ENCODE results near the gene WDR59. TPM values are rescaled to one million over a fixed set of nuclear protein-coding genes. Genes with fewer than 3 reads are reported as not detected.

Gene WDR59
- total and polyA plus RNA-seq, 4 donors, result 11.2 to 60.1 (median 32.0) TPM

DNA sequence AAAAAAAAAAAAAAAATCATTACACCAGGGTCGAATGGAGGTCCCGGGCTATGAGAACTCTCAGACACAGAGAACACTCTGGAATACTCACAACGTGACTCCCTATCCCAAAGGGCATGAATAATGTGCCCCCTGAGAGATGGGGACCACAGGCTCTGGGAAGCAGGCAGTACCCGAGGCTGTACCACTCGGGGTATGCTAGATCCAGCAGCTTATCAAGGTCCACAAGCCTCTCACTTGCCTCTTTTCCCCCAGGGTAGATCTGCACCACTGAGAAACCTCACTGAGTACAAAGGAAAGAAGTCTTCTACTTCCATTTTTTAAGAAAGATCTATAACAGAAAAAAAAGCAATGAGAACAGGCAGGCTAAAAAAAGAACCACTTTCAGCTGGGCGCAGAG is 40.5 kb downstream of the WDR59 start:
- H3K9me3 ChIP-seq (ENCODE audit: control insufficient read depth in 4 of 4, insufficient read depth in 3 of 4, low read length in 3 of 4), result no peaks in the 10 kb centered on the region
- H3K4me3 ChIP-seq, result no peak overlapping the region
- no peak overlapping the region for H3K9ac ChIP-seq (ENCODE audit: insufficient read depth in 1 of 2, low read length in 2 of 2)
- H3K36me3 ChIP-seq (ENCODE audit: control insufficient read depth in 4 of 4, insufficient read depth in 4 of 4, low read length in 4 of 4), result peaks cover 29 to 41% (median 36%) of the 10 kb centered on the region in 4 donors
- 95% methylated on average over 6 of the region's 6 CpGs for WGBS, 2 donors
- H3K27me3 ChIP-seq (ENCODE audit: control insufficient read depth in 3 of 3, insufficient read depth in 3 of 3, low read length in 2 of 3), result no peaks in the 10 kb centered on the region
- no peak overlapping the region for H3K27ac ChIP-seq (ENCODE audit: low read depth in 1 of 2, low read length in 1 of 2)
- ATAC-seq (ENCODE audit: insufficient read depth, low FRiP score) (no peak), DNase-seq (no peak)
- peaks cover 0 to 5% (median 0%) of the 10 kb centered on the region in 5 donors for H3K4me1 ChIP-seq (ENCODE audit: control insufficient read depth in 5 of 5, insufficient read depth in 5 of 5, low read length in 5 of 5)
- TF ChIP-seq, protein P1, sequence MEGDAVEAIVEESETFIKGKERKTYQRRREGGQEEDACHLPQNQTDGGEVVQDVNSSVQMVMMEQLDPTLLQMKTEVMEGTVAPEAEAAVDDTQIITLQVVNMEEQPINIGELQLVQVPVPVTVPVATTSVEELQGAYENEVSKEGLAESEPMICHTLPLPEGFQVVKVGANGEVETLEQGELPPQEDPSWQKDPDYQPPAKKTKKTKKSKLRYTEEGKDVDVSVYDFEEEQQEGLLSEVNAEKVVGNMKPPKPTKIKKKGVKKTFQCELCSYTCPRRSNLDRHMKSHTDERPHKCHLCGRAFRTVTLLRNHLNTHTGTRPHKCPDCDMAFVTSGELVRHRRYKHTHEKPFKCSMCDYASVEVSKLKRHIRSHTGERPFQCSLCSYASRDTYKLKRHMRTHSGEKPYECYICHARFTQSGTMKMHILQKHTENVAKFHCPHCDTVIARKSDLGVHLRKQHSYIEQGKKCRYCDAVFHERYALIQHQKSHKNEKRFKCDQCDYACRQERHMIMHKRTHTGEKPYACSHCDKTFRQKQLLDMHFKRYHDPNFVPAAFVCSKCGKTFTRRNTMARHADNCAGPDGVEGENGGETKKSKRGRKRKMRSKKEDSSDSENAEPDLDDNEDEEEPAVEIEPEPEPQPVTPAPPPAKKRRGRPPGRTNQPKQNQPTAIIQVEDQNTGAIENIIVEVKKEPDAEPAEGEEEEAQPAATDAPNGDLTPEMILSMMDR (IDR thresholded peaks at IDR 0.05; ENCODE audit: control extremely low read depth, extremely low read depth), result no peak

DNA sequence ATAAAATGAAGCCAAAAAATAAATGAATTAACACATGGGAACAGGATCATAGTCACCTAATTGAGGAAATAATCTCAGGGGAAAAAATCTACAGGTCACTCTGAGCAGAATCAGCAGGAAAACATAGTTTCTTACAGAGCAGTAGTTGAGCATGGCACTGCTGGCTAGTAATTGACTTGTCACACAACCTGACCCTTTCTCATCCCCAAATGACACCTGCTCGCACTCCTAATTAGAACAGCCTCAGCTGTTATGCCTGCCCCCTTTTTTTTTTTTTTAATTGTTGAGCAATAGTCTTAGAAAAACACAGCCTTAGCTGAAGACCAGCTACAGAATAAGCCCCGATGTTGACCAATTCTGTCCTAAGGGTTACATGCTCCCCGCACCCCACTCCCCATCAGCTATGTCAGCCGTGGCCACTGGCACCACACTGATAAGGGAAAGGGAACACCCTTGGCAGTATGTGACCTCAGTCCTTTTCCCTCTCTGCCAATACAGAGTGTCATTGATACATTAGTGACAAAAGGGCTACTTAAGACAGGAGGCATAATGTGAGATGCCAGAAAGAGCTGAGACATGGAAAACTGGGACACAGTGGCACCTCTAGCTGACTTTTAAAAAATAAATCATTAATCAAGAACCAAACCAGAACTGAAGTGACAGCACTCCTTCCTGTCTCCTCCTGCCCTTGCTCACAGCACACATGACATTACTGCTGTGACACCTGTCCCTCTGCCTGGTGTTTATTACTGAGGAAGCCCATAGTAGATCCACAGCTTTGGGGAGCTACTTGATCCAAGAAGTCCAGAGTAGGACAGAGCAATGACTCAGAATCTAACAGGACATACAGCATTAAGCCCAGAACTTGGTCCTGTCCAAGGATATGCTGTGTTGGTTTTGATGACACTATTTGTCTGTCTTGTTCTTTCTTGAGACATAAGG is 41.7 kb downstream of the WDR59 start:
- H3K36me3 ChIP-seq (ENCODE audit: control insufficient read depth in 4 of 4, insufficient read depth in 4 of 4, low read length in 4 of 4), result peaks cover 26 to 33% (median 32%) of the 10 kb centered on the region in 4 donors
- DNase-seq, result no peak
- no peak for ATAC-seq (ENCODE audit: insufficient read depth, low FRiP score)
- H3K4me1 ChIP-seq (ENCODE audit: control insufficient read depth in 5 of 5, insufficient read depth in 5 of 5, low read length in 5 of 5), result peaks cover 0 to 5% (median 0%) of the 10 kb centered on the region in 5 donors
- H3K4me3 ChIP-seq, result no peak overlapping the region
- TF ChIP-seq, protein P1 (IDR thresholded peaks at IDR 0.05; ENCODE audit: control extremely low read depth, extremely low read depth), result no peak
- WGBS, 2 donors, result 72 to 77% methylated on average over 4 of the region's 4 CpGs
- H3K9me3 ChIP-seq (ENCODE audit: control insufficient read depth in 4 of 4, insufficient read depth in 3 of 4, low read length in 3 of 4), result no peaks in the 10 kb centered on the region
- H3K27ac ChIP-seq (ENCODE audit: low read depth in 1 of 2, low read length in 1 of 2), result no peak overlapping the region
- no peaks in the 10 kb centered on the region for H3K27me3 ChIP-seq (ENCODE audit: control insufficient read depth in 3 of 3, insufficient read depth in 3 of 3, low read length in 2 of 3)
- no peak overlapping the region for H3K9ac ChIP-seq (ENCODE audit: insufficient read depth in 1 of 2, low read length in 2 of 2)

DNA sequence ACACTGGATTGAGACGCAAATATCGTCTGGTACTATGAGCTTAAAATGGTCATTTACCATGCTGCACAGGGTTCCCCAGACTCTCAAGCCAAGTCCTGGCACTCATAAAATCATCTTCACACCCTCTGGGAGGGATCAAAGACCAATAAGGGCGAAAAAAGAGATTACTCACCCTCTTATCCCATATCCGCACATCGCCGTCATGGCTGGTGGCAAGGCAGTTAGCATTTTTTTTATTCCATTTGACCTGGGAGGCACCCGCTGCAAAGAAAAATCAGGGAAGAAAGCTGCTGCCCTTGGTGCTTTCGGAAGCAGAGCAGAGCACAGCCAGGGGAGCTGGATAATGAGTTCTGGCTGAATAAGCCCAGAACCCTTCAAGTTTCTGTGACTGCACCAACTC is 42.4 kb downstream of the WDR59 start:
- peaks cover 0 to 5% (median 0%) of the 10 kb centered on the region in 5 donors for H3K4me1 ChIP-seq (ENCODE audit: control insufficient read depth in 5 of 5, insufficient read depth in 5 of 5, low read length in 5 of 5)
- TF ChIP-seq, protein P1 (IDR thresholded peaks at IDR 0.05; ENCODE audit: control extremely low read depth, extremely low read depth), result no peak
- H3K36me3 ChIP-seq (ENCODE audit: control insufficient read depth in 4 of 4, insufficient read depth in 4 of 4, low read length in 4 of 4), result peaks cover 25 to 33% (median 28%) of the 10 kb centered on the region in 4 donors
- DNase-seq (no peak), ATAC-seq (ENCODE audit: insufficient read depth, low FRiP score) (no peak)
- no peak overlapping the region for H3K4me3 ChIP-seq
- WGBS, 2 donors, result 94 to 97% methylated on average over 8 of the region's 8 CpGs
- H3K27me3 ChIP-seq (ENCODE audit: control insufficient read depth in 3 of 3, insufficient read depth in 3 of 3, low read length in 2 of 3), result no peaks in the 10 kb centered on the region
- H3K9me3 ChIP-seq (ENCODE audit: control insufficient read depth in 4 of 4, insufficient read depth in 3 of 4, low read length in 3 of 4), result no peaks in the 10 kb centered on the region
- no peak overlapping the region for H3K27ac ChIP-seq (ENCODE audit: low read depth in 1 of 2, low read length in 1 of 2)
- no peak overlapping the region for H3K9ac ChIP-seq (ENCODE audit: insufficient read depth in 1 of 2, low read length in 2 of 2)
